ENCODE measurements around the gene STK11IP.
A peak's percentile ranks its signal among the peaks of the same experiment; 100 is the strongest.

STK11IP gene, protein sequence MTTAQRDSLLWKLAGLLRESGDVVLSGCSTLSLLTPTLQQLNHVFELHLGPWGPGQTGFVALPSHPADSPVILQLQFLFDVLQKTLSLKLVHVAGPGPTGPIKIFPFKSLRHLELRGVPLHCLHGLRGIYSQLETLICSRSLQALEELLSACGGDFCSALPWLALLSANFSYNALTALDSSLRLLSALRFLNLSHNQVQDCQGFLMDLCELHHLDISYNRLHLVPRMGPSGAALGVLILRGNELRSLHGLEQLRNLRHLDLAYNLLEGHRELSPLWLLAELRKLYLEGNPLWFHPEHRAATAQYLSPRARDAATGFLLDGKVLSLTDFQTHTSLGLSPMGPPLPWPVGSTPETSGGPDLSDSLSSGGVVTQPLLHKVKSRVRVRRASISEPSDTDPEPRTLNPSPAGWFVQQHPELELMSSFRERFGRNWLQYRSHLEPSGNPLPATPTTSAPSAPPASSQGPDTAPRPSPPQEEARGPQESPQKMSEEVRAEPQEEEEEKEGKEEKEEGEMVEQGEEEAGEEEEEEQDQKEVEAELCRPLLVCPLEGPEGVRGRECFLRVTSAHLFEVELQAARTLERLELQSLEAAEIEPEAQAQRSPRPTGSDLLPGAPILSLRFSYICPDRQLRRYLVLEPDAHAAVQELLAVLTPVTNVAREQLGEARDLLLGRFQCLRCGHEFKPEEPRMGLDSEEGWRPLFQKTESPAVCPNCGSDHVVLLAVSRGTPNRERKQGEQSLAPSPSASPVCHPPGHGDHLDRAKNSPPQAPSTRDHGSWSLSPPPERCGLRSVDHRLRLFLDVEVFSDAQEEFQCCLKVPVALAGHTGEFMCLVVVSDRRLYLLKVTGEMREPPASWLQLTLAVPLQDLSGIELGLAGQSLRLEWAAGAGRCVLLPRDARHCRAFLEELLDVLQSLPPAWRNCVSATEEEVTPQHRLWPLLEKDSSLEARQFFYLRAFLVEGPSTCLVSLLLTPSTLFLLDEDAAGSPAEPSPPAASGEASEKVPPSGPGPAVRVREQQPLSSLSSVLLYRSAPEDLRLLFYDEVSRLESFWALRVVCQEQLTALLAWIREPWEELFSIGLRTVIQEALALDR

DNA sequence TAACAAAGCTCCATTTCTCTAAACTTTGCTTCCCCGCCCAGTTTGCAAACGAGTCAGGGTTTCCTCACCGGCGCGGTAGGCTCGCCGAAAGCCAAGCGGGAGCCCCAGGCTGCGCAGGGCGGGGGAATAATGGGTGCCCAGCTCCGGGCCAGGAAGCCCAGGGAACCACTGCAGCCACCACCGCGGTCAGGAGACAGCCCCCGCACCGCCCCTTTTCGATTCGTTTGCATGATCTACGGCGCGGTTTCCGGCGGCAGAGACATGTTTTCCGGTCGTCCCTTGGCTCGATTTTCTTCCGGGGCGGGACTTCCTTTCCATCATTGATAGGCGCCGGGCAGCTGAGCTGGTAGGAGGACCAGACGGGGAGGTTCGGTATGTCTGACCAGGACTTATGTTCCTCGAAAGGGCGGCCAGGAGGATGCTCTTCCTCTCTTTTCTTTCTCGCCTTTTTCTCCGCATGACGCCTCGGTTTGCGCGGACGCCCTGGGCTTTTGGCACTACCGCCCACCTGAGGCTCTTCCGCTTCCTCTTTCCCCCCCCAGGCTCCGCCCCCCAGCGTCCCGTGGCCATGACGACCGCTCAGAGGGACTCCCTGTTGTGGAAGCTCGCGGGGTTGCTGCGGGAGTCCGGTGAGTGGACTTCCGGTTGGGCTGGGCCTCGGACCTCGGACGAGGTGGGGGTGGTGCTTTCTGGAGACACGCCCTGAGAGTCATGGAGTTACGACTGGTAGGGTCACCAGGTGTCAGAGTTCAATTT is at the start of gene STK11IP:
Gene STK11IP (plus strand): TSS at position 306 of the 756 bp plus-strand sequence. CDS start 263 bp downstream, at position 569.
- peak; percentile 93 for DNase-seq

GRCh38 chr2:219548990-219549389 is 48.7 kb upstream of the STK11IP start:
- DNase-seq: no peak

DNA sequence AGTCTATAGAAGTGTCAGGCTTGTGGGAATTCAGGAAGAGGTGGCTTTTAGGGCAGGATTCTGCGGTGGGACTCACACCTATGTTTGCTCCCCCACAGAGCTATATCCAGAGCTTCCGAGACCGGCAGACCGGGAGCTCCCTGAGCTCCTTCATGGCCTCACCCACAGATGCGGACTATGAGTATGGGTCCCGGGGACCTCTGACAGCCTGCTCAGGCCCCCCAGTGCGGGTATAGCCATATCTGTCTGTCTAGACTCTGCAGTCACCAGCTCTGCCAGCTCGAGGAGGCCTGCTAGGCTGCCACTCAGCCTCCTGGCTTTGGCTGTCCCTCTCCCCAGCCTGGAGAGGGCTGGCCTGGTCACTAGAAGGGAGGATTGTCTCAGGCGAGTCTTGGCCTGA is 48.0 kb upstream of the STK11IP start:
- no peak for DNase-seq

DNA sequence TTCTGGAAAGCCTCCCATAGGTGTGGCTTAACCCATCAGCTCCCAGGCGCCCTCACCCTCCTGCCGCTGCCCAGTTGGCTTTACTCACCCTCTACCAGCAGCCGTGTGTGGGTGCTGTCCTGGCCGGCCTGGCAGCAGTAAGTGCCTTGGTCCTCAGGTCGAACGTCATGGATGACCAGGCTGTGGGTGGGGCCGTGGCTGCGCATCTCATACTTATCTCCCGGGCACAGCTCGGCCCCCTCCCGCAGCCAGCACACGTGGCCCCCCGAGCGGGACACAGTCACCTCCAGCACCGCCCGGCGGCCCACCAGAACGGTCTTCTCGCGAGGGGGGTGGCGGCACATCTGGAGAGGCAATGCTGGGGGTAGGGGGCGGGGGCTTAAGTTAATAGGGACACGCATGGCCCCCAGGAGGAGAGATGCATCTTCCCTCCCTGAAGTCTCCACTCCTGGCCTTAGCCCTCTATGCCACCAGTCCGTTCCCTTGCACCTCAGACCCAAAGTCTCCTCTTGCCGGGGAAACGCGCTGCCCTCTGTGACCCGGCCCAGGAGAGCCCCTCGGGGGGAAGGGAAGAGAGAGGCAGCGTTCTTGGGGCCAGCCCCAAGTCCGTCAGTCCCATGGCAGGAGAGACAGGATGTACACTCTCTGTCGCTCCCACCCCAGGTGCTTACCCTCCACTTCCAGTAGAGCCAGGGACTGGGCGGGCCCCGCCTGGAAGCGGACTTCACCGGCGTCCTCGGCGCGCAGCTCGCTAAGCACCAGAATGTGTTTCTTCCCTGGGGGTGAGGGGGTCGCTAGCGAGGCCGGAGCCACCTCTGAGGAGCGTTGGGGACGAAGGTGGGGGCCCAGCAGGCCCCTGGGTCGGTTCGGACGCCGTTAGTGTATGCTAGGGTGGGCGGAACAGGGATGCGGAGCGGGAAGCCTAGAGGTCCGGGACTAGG is 45.9 kb upstream of the STK11IP start:
- no peak for DNase-seq

- peak; percentile 81 for DNase-seq
Measured at GRCh38 chr2:219552382-219553167, 45.1 kb upstream of the STK11IP start.

GRCh38 chr2:219553168-219553417 is 44.6 kb upstream of the STK11IP start:
- DNase-seq: no peak

- DNase-seq: no peak
Measured at GRCh38 chr2:219553463-219553963, 44.1 kb upstream of the STK11IP start.

DNA sequence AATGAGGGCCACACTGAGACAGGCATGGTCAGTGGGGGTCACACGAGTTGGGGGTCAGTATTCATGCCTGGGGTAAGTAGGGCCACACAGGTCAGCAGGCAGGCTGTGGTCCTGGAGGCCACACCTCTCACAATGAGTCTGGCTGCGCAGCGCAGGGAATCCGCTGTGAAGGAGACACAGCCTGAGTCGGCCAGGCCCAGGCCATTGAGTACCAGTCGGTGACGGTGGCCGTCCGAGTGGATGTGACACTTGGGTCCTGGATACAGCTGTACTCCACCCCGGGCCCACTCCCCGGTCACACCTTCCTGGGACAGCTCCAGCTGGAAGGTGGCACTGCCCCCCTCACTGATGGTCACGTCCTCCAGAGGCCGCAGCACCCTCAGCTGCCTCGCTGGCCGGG is 43.3 kb upstream of the STK11IP start:
- no peak for DNase-seq

DNA sequence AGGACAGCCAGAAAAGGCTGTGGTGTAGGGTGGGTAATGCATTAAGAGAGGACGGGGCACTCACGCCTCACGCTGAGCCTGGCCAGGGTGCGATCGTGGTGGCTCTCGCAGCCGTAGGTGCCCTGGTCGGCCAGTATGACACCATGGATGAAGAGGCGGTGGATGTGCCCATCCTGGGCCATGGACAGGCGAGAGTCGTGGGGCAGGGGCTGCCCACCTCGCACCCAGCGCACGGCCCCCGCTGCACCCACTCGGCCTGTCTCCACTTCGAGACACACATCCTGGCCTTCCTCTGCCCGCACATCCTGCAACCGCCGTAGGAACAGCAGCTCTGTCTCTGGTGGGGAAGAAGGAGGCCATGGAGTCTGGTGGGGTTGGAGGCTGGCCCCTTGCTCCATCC is 41.7 kb upstream of the STK11IP start:
- DNase-seq: no peak

DNA sequence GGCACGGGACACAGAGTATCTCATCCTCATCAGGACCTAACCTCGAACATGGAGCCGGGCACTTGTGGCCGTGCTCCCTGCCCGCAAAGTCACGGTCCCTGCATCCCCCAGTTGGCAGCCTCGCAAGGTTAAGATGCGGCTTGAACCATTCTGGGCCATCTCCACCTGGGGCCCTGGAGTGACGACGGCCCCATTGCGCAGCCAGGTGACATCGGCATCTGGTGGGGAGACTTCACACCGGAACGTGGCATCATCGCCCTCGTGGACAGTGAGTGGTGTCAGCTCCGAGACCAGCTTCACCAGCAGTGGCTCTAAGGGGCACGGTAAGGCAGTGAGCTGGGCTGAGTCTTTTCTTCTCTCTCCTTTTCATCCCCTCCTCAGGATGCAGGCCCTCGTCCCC is 41.2 kb upstream of the STK11IP start:
- DNase-seq: no peak

DNA sequence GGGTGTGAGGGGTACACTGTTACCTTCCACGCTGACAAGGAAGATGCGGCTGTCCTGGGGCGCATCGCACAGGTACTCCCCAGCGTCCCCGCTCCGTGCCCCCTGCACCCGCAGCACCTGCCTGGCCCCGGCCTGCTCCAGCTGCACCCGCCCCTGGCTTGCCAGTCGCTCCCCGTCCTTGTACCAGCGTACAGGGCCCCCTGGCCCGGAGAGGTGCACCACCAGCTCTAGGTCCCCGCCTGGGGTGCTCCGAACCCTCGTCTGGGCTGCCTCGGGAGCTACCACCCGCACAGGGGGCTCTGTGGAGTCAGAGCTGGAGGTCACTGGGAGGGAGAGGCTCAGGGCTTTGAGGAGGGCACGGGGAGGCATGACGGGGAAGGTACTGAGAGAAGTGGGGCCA is 40.3 kb upstream of the STK11IP start:
- no peak for DNase-seq

DNA sequence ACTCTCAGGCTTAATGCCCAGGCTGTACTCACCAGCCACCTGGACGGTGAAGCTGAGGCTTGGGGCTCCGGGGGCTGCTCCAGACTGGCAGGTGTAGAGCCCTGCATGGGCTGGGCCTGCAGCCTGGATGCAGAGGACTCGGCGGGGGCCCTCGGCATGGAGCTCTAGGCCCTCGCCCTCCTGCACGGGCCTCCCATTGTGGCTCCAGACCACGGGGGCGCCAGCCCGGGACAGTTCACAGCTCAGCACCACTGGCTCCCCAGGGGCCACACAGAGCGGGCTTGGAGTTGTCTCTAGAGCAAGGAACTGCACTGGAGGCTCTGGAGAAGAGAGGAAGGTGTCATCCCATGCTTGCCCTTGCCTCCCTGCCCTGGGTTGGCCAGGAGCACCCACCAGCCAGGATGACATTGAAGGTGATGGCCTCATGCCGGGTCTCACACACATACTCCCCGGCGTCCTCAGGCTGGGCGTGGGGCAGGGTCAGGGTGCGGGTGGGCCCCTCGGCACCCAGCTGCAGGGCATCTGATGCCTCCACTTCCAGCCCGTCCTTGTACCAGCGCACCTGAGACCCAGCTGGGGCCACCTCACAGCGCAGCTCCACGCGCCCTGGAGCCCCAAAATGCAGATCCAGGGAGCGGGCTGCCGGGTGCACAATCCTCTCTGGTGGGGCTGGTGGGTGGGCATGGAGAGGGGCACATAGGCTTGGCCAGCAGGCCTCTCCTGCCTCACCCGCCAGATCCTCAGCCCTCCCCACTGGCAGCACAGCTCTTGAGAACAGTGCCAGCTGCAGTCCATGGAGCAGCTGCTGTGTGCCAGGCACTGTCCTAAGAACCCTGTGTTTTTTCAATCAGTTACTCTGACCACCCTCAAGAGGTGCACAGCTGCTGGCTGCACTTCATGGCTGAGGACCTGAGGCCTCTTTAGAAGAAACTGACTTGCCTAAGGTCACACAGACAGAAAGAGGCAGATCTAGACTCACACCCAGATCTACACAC is 39.6 kb upstream of the STK11IP start:
- no peak for DNase-seq

DNA sequence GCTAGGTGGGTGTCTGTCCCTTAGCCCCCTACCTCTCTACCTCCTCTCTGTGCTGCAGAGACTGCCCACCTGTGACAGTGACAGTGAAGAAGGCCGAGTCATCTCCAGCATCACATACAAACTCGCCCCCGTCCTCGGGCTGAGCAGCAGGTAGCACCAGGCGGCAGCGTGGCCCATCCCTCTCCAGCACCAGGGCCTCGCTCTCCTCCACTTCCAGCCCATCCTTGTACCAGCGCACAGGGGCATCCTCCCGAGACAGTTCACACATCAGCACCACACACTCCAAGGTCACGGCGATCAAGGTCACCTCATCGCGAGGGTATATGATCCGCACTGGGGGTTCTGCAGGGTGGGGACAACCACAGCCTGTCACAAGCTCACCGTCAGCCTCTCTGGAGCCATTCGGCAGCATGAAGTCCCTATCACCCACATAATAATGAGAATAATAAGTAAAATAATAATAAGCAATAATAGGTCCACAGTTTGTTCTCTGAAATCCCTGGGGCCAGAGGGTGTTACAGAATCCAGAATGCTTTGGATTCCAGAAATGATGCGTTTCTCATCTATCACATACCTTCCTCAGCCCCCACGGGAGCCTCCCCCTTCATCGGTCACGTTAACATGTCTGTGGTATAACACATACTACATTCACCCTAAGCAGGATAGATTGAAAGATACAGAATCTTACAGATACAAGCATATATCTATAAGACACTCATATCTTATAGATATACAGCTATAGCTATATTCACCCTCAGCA is 38.3 kb upstream of the STK11IP start:
- no peak for DNase-seq

DNA sequence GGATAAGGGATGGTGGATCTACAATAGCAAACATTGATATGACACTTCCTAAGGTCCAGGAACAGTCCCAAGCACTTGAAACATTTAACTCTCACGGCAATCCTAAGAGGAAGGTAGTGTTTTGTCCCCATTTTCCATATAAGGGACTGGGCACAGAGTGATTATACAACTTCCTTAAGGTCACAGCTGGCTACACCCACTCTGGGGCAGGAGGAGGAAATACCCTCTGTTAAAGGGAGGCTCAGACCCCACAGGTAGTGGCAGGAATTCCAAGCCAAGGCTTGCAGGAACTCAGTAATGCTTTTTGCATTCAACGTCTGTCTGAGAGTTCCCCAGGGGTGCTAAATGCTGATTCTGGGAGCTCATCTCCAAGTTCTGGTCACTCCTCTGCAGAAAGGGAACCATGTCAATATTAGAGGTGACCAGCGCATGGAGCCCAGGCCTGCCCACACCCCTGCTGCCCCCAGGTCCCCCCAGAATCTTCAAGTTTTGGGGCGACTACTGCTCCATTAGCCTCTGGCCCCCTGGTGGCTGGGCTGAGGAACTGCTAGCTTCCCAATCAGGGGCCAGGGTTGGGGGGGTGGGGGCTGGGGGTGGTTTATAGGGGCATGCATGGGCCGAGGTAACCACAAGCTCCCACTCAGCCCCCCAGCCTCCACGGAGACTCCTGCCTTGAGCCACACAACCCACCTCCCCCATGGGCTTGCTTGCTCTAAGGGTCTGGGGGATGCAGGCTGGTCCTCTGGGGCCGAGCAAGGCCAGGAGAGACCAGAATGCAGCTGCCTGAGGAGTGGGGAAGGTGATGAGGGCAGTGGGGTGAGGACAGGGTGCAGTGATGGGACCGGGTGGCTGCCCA is 37.4 kb upstream of the STK11IP start:
- peak; percentile 16 for DNase-seq

DNA sequence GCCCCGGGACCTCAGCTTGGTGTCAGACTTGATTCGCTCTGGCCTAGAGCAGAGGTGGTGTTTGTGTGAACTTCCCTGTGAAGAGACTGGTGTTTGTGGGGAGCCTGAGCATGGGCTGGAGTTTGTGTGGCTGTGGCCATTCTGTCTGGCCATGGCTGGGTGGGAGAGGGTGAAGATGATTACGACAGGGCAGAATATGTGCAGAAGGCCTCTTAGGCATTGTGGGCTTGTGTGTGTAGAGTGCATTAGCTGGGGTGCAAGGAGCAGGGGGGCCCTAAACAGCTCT is 36.8 kb upstream of the STK11IP start:
- DNase-seq: no peak

DNA sequence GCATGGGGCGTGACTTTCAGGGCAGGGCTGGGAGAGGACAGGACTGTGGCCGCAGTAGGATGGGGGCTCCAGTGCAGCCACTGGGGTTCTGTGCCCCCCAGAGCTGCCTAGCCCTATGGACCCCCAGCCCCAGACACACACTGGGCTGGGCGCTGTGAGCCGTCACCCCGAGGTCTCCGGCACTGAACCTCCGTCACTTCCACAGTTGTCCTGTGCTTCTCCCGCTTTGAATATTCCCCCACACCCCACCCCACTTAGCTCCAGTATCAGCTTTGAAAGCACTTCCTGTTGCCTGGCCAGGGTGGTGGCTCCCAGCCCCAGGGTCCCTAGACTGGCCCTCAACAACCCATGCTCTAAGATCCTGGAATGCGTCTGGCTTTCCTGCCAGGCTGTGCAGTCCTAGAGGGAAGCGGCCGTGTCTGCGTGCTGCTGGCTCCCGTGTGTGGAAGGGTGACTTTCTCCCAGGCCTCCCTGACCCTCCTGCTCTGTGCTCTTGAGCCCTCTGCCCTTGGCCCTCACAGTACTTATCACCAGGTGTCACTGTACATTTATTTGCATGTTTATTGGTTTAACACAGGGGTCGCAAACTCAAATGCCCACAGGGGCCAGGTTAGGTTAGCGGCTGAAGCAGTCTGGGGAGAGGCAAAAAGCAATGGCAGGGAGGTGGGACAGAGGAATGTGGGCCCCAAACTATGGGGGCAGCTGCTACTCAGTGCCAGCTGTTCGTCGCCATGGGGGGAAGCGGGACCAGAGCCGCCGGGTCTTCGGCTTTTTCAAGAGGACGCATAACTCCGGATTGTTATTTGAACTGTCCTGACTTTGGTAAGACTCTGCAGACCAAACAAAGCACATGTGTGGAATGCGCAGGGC is 36.2 kb upstream of the STK11IP start:
- DNase-seq: no peak

Data from activated CD4-positive, alpha-beta T cell treated with anti-CD3 and anti-CD28 coated beads, Interleukin-2, Interleukin-6, amounts not matched to agents 100 ng/mL and 50 ng/mL, durations not matched to agents 16 hours and 8 hours (primary cell).